GM23248 (cell line): ENCODE measurements around the gene TMEM235. TPM values are rescaled to one million over a fixed set of nuclear protein-coding genes. Genes with fewer than 3 reads are reported as not detected.
"Not testable (repeated sequence)": the region's sequence is repeated elsewhere in the genome, so short reads cannot be mapped to it uniquely, and the experiment has no call there.

Experiments used
- DNase-seq: peaks from one replicate; pipeline ENCODE4 v3.0.0-alpha.2; 2015
- H2AFZ ChIP-seq: fragments of 200-600 bp; sonication (generic); 2 replicates; pipeline ENCODE4 v1.6.1; 2016; ENCODE audit warnings: antibody characterized with exemption
- H3F3A ChIP-seq: fragments of 200-600 bp; sonication (generic); 2 replicates; pipeline ENCODE4 v1.6.1; 2016; ENCODE audit warnings: mild to moderate bottlenecking, antibody characterized with exemption, mixed run types; ENCODE audit not compliant: insufficient read depth
- H3K27ac ChIP-seq: fragments of 200-600 bp; sonication (generic); 2 replicates; pipeline ENCODE4 v1.5.1; 2016; ENCODE audit warnings: mild to moderate bottlenecking
- H3K27me3 ChIP-seq: fragments of 200-600 bp; sonication (generic); replicated peaks from 2 replicates; pipeline ENCODE4 v1.6.1; 2016; ENCODE audit warnings: mild to moderate bottlenecking; ENCODE audit not compliant: insufficient read depth
- H3K36me3 ChIP-seq: fragments of 200-600 bp; sonication (generic); 2 replicates; pipeline ENCODE4 v1.6.1; 2016; ENCODE audit warnings: low read depth, mild to moderate bottlenecking
- H3K4me1 ChIP-seq: fragments of 200-600 bp; sonication (generic); 2 replicates; pipeline ENCODE4 v1.6.1; 2016; ENCODE audit warnings: mild to moderate bottlenecking; ENCODE audit not compliant: insufficient read depth
- H3K4me2 ChIP-seq: fragments of 200-600 bp; sonication (generic); one replicate; pipeline ENCODE4 v1.6.1; 2016; ENCODE audit warnings: mild to moderate bottlenecking; ENCODE audit not compliant: unreplicated experiment
- H3K4me3 ChIP-seq: fragments of 200-600 bp; sonication (generic); 2 replicates; pipeline ENCODE4 v1.5.1; 2016; ENCODE audit warnings: mild to moderate bottlenecking
- H3K79me2 ChIP-seq: fragments of 200-600 bp; sonication (generic); 2 replicates; pipeline ENCODE4 v1.6.1; 2016; ENCODE audit warnings: mild to moderate bottlenecking; ENCODE audit not compliant: insufficient read depth
- H3K9ac ChIP-seq: fragments of 200-600 bp; sonication (generic); 2 replicates; pipeline ENCODE4 v1.6.1; 2016; ENCODE audit warnings: mild to moderate bottlenecking
- H3K9me2 ChIP-seq: fragments of 200-600 bp; sonication (generic); 2 replicates; pipeline ENCODE4 v1.6.1; 2016; ENCODE audit warnings: mixed run types, mild to moderate bottlenecking, moderate library complexity; ENCODE audit not compliant: insufficient read depth
- H3K9me3 ChIP-seq: fragments of 200-600 bp; sonication (generic); one replicate; pipeline ENCODE4 v1.6.1; 2017; ENCODE audit warnings: low read depth
- H4K20me1 ChIP-seq: fragments of 200-600 bp; sonication (generic); 2 replicates; pipeline ENCODE4 v1.6.0; 2016; ENCODE audit not compliant: insufficient read depth
- EZH2 ChIP-seq: fragments of 200-600 bp; sonication (generic); IDR thresholded peaks from 2 replicates; pipeline ENCODE4 v1.6.1; 2018; ENCODE audit warnings: antibody characterized with exemption, mild to moderate bottlenecking; ENCODE audit not compliant: insufficient read depth, poor library complexity, severe bottlenecking
- EZH2phosphoT487 ChIP-seq: fragments of 200-600 bp; sonication (generic); IDR thresholded peaks from 2 replicates; pipeline ENCODE4 v1.6.1; 2018; ENCODE audit warnings: antibody characterized with exemption, moderate library complexity, mild to moderate bottlenecking, low read depth; ENCODE audit not compliant: insufficient read depth
- WGBS, 2 experiments: methylation state at CpG; one replicate each; pipeline ENCODE4 v1.1.6; 2015 to 2017; ENCODE audit warnings: low lambda C conversion rate in 2 of 2, low coverage in 1 of 2; ENCODE audit errors: missing lambda C conversion rate in 2 of 2; 5-methylcytosine and 5-hydroxymethylcytosine counted together
- in situ Hi-C: fragments of 300-500 bp; cut with MboI; formaldehyde crosslinking; loops from 2 replicates; pipeline ENCODE4 v1.15.0; 2020
- polyA plus RNA-seq: library from polyadenylated mRNA; unstranded; fragments of >200 nt; fragmentation: Nextera tagmentation; extraction: Ambion mirVana; gene quantifications from 2 replicates; pipeline ENCODE4 v1.2.1, GENCODE V29; 2016
- total RNA-seq: library from RNA; depleted of rRNA; stranded (reverse); fragments of >200 nt; shearing (Covaris generic); gene quantifications from 2 replicates; pipeline ENCODE4 v1.2.3, GENCODE V29; 2014

The TMEM235 gene
- total and polyA plus RNA-seq, 2 experiments from 2014 or later: not detected

DNA sequence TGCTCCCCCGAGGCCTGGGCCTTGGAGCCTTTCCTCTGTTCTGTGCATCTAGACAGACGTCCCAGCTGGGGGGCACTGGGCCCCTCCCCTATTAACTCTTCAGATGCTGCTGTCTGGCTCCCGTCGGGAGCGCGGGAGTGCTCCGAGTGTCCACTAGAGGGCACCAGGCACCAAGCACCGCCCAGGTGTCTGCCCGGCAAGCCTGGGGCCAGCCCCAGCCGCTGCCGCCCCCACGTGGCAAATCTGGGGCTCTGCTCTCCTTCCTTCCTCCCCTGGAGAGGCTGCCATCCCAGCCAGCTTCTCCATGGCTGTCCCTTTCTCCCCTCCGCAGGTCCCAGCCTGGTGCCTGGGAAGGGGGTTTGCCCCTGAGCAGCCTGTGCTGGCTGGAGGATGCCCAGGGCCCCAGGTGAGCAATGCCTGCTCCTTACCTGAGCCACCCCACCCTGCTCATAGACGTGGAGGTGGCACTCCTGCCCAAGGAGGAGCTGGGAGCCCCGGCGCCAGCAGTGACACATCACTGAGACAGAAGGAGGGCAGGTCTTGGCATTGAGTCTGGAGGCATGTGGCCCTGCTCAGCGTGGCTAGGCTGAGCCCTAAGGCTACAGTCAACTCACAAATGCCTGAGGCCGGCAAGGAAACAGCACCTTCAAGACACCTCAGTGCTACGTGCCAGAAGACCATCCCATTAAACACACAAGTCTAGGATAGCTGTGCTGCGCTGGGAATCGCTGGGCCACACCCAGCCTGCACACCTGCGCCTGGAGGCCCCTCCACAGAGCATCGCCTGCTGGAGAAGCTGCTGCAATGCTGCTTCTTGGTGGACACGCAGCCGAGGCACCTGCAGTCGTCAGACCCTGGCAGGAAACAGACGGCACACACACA is 19.7 kb downstream of the TMEM235 start:
- in situ Hi-C loops: no loop called here
- Histone ChIP-seq H3K4me1 (0 out of 2 replicates have a peak, but pooled peaks cover 3% of the 10 kb centered on the region), H3K9me2 (no peaks in the 10 kb centered on the region), H3K9ac (no peak overlapping the region), H3K27me3 (no peaks in the 10 kb centered on the region), H4K20me1 (no peaks in the 10 kb centered on the region), H3K27ac (no peak overlapping the region), H2AFZ (peak overlapping the region; percentile 58; the same call in 1 of the 2 replicates), H3K36me3 (no peaks in the 10 kb centered on the region), H3F3A (no peaks in the 10 kb centered on the region), H3K4me3 (no peak overlapping the region), H3K4me2 (peak overlapping the region; percentile 28), H3K79me2 (no peaks in the 10 kb centered on the region), H3K9me3 (no peaks in the 10 kb centered on the region)
- peak; percentile 92 for DNase-seq
- TF ChIP-seq EZH2: no peak
- TF ChIP-seq EZH2phosphoT487: no peak
- WGBS, 2 experiments: 23% methylated on average over 27 of the region's 27 CpGs

DNA sequence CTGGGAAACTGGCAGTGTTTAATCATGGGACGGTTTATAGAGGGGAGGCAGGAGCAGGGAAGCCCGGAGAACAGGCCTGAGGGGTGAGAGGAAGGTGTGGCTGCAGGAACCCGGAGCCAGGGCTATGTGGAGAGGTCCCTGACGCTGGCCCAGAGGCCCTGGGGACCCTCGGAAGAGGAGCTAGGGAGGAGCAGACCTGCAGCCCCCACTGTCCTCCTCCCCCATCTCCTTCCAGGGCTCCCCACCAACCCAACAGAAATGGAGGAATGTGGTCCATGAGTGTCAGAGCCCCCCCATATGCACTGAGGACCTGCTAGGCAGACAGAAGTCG is 20.3 kb downstream of the TMEM235 start:
- no peak for DNase-seq
- Histone ChIP-seq H3K27ac (no peak overlapping the region), H3K9ac (no peak overlapping the region), H4K20me1 (no peaks in the 10 kb centered on the region), H3F3A (no peaks in the 10 kb centered on the region), H2AFZ (no peak overlapping the region), H3K9me3 (no peaks in the 10 kb centered on the region), H3K27me3 (no peaks in the 10 kb centered on the region), H3K79me2 (no peaks in the 10 kb centered on the region), H3K4me1 (0 out of 2 replicates have a peak, but pooled peaks cover 3% of the 10 kb centered on the region), H3K36me3 (no peaks in the 10 kb centered on the region), H3K4me3 (no peak overlapping the region), H3K4me2 (no peak overlapping the region), H3K9me2 (no peaks in the 10 kb centered on the region)
- 60 to 67% methylated on average over 6 of the region's 6 CpGs for WGBS, 2 experiments
- in situ Hi-C loops: no loop called here
- no peak for TF ChIP-seq EZH2
- TF ChIP-seq EZH2phosphoT487: no peak

DNA sequence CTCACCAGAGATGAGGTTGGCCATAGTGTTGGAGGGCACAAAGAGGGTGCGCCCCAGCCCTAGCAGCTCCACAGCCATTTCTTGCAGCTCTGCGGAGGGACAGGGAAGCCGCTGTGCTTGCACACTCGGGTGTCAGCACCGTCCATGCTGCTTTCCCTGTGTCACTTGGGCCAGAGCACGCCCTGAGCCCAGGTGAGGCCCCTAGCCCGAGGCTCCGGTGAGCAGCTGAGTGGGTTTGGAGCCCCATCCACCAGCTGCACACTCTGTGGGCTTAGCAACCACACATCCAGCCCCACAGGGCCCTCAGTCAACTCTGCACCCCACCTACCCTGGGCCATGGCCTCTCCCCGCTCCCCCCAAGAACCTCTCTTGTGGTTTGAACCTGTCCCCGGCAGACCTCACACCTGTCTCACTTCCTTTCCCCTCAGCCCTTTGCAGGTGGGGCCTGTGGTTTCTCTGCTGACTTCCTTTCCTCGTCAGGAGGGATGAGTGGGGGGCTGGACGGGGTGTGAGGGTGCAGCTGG is 20.7 kb downstream of the TMEM235 start:
- Histone ChIP-seq H3K4me2 (no peak overlapping the region), H3K27me3 (no peaks in the 10 kb centered on the region), H3K4me1 (0 out of 2 replicates have a peak, but pooled peaks cover 3% of the 10 kb centered on the region), H3K79me2 (no peaks in the 10 kb centered on the region), H2AFZ (no peak overlapping the region), H3K36me3 (no peaks in the 10 kb centered on the region), H4K20me1 (no peaks in the 10 kb centered on the region), H3K9ac (no peak overlapping the region), H3F3A (no peaks in the 10 kb centered on the region), H3K4me3 (no peak overlapping the region), H3K9me3 (no peaks in the 10 kb centered on the region), H3K27ac (no peak overlapping the region), H3K9me2 (no peaks in the 10 kb centered on the region)
- DNase-seq: no peak
- TF ChIP-seq EZH2phosphoT487: no peak
- TF ChIP-seq EZH2: no peak
- WGBS, 2 experiments: 75 to 76% methylated on average over 10 to 12 of the region's 12 CpGs
- in situ Hi-C loops: no loop called here

DNA sequence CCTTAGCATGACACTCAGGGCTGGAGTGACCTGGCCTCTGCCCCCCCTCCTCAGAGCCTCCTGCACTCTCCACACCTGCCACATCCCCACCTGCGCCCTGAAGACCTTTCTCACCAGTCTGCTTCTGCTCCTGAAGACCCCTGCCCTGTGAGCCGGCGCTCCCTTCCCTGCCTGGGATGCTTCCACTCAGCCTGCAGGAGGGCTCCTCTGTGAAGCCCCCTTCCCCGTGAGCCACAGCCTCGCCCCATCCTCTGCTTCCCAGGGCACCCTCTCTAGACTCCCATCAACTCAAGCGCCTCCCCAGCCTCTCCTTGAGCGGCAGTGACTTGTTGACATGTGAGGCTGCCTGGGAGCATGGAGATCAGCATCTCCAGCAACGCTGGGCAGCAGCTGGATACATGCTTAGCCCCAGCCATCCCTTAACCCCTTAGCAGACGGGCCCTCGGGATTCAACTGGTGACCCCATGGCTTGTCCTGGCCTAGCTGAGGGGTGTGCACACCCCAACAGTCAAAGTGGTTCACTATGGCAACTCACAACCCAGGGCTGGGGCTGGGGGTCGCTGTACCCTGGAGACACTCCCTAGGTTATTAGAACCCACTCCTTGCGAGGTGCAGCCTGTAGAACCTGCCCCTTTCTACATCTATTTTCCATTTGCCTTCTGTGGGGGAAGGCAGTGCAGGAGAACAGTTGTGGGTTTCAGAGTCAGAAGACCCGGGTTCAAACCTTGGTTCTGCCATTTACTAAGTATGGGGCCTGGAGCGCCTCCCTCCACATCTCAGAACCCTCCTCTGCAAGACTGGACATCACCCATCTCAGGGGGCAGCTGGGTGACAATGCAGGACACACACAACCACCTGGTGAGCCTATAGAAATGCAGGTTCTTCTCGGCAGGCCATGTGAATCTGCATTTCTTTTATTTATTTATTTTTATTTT is 21.5 kb downstream of the TMEM235 start:
- Histone ChIP-seq H3K36me3 (no peaks in the 10 kb centered on the region), H3K9ac (no peak overlapping the region), H4K20me1 (no peaks in the 10 kb centered on the region), H3K4me3 (no peak overlapping the region), H3K27ac (no peak overlapping the region), H3K4me2 (no peak overlapping the region), H2AFZ (no peak overlapping the region), H3F3A (no peaks in the 10 kb centered on the region), H3K27me3 (no peaks in the 10 kb centered on the region), H3K4me1 (0 out of 2 replicates have a peak, but pooled peaks cover 3% of the 10 kb centered on the region), H3K79me2 (no peaks in the 10 kb centered on the region), H3K9me2 (no peaks in the 10 kb centered on the region), H3K9me3 (no peaks in the 10 kb centered on the region)
- 69 to 73% methylated on average over 15 of the region's 15 CpGs for WGBS, 2 experiments
- in situ Hi-C loops: no loop called here
- TF ChIP-seq EZH2 (no peak), EZH2phosphoT487 (no peak)
- DNase-seq: peak; percentile 8

DNA sequence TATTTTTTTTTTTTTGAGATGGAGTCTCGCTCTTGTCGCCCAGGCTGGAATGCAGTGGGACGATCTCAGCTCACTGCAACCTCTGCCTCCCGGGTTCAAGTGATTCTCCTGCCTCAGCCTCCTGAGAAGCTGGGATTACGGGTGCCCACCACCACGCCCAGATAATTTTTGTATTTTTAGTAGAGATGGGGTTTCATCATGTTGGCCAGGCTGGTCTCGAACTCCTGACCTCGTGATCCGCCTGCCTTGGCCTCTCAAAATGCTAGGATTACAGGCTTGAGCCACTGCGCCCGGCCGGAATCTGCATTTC is 22.2 kb downstream of the TMEM235 start:
- Histone ChIP-seq H3K4me2 (peak overlapping the region; percentile 73), H2AFZ (peak overlapping the region; percentile 96), H3K9ac (peak overlapping the region; percentile 89), H3K4me3 (peak overlapping the region; percentile 87)
- H3K9me2 ChIP-seq, H3K27ac ChIP-seq, H3K4me1 ChIP-seq, H3K9me3 ChIP-seq, H3K36me3 ChIP-seq, in situ Hi-C loops, H3K79me2 ChIP-seq, H3F3A ChIP-seq, DNase-seq, H3K27me3 ChIP-seq, H4K20me1 ChIP-seq: not testable (repeated sequence)
- 75 to 80% methylated on average over 12 of the region's 12 CpGs for WGBS, 2 experiments
